ENCODE results near the gene MKRN1. TPM values are rescaled to one million over a fixed set of nuclear protein-coding genes. Genes with fewer than 3 reads are reported as not detected.
"Not testable (repeated sequence)": the region's sequence is repeated elsewhere in the genome, so short reads cannot be mapped to it uniquely, and the experiment has no call there.

Gene MKRN1
- total RNA-seq, 2 experiments from 2014 or later: 97.2 to 105 TPM

GRCh38 chr7:140475747-140476333, 3.5 kb downstream of the MKRN1 start:
- H3K27ac Mint-ChIP-seq: peak overlapping the region; percentile 51

GRCh38 chr7:140463111-140463510, 16.2 kb downstream of the MKRN1 start:
- DNase-seq (no peak), ATAC-seq (ENCODE audit: low read depth) (no peak)
- POLR2A ChIA-PET: no interaction called here
- H3K4me3 Mint-ChIP-seq: no peak overlapping the region
- peaks cover 27% of the 10 kb centered on the region for H3K36me3 Mint-ChIP-seq
- H3K9me3 Mint-ChIP-seq: no peaks in the 10 kb centered on the region
- peaks cover 7% of the 10 kb centered on the region for H3K4me1 Mint-ChIP-seq
- H3K27me3 Mint-ChIP-seq: no peaks in the 10 kb centered on the region
- no peak overlapping the region for H3K27ac Mint-ChIP-seq

More at GRCh38 chr7:140475747-140476333, 3.5 kb downstream of the MKRN1 start:
- Mint-ChIP-seq H3K27me3 (no peaks in the 10 kb centered on the region), H3K9me3 (no peaks in the 10 kb centered on the region), H3K4me1 (peaks cover 17% of the 10 kb centered on the region), H3K36me3 (peaks cover 5% of the 10 kb centered on the region), H3K4me3 (peak overlapping the region; percentile 45)
- POLR2A ChIA-PET: interaction anchor here (0.7 to 1.1 kb wide), 2 partner anchors 17 to 538 kb away, joined by 3 to 4 read pairs; no protein-coding TSS in a partner anchor
- DNase-seq (no peak), ATAC-seq (ENCODE audit: low read depth) (no peak)

GRCh38 chr7:140458916-140459315, 20.4 kb downstream of the MKRN1 start:
- H3K9me3 Mint-ChIP-seq: no peaks in the 10 kb centered on the region
- POLR2A ChIA-PET: no interaction called here
- H3K4me1 Mint-ChIP-seq: peaks cover 25% of the 10 kb centered on the region
- ATAC-seq (ENCODE audit: low read depth): no peak
- peaks cover 40% of the 10 kb centered on the region for H3K36me3 Mint-ChIP-seq
- DNase-seq: no peak
- no peak overlapping the region for H3K4me3 Mint-ChIP-seq
- H3K27me3 Mint-ChIP-seq: no peaks in the 10 kb centered on the region
- no peak overlapping the region for H3K27ac Mint-ChIP-seq

GRCh38 chr7:140458201-140458600, 21.1 kb downstream of the MKRN1 start:
- H3K36me3 Mint-ChIP-seq: peaks cover 44% of the 10 kb centered on the region
- POLR2A ChIA-PET: no interaction called here
- H3K9me3 Mint-ChIP-seq: no peaks in the 10 kb centered on the region
- H3K4me3 Mint-ChIP-seq: no peak overlapping the region
- ATAC-seq (ENCODE audit: low read depth): no peak
- H3K4me1 Mint-ChIP-seq: peaks cover 25% of the 10 kb centered on the region
- no peak overlapping the region for H3K27ac Mint-ChIP-seq
- DNase-seq: no peak
- H3K27me3 Mint-ChIP-seq: no peaks in the 10 kb centered on the region

- DNase-seq (no peak), ATAC-seq (ENCODE audit: low read depth) (no peak)
- no peak overlapping the region for H3K27ac Mint-ChIP-seq
- peaks cover 51% of the 10 kb centered on the region for H3K36me3 Mint-ChIP-seq
- H3K9me3 Mint-ChIP-seq: no peaks in the 10 kb centered on the region
- POLR2A ChIA-PET: no interaction called here
- peaks cover 24% of the 10 kb centered on the region for H3K4me1 Mint-ChIP-seq
- no peaks in the 10 kb centered on the region for H3K27me3 Mint-ChIP-seq
- H3K4me3 Mint-ChIP-seq: no peak overlapping the region
These were observed 22.7 kb downstream of the MKRN1 start for GRCh38 chr7:140456551-140457051.

GRCh38 chr7:140455743-140456142, 23.6 kb downstream of the MKRN1 start:
- no peak overlapping the region for H3K27ac Mint-ChIP-seq
- DNase-seq (no peak), ATAC-seq (ENCODE audit: low read depth) (no peak)
- no peaks in the 10 kb centered on the region for H3K9me3 Mint-ChIP-seq
- POLR2A ChIA-PET: no interaction called here
- H3K27me3 Mint-ChIP-seq: no peaks in the 10 kb centered on the region
- peaks cover 24% of the 10 kb centered on the region for H3K4me1 Mint-ChIP-seq
- H3K36me3 Mint-ChIP-seq: peaks cover 49% of the 10 kb centered on the region
- no peak overlapping the region for H3K4me3 Mint-ChIP-seq

- Mint-ChIP-seq H3K27me3 (no peaks in the 10 kb centered on the region), H3K4me1 (peaks cover 27% of the 10 kb centered on the region), H3K27ac (peak overlapping the region; percentile 36), H3K4me3 (peak overlapping the region; percentile 14), H3K36me3 (peaks cover 47% of the 10 kb centered on the region), H3K9me3 (no peaks in the 10 kb centered on the region)
- ATAC-seq (ENCODE audit: low read depth) (no peak), DNase-seq (no peak)
- POLR2A ChIA-PET: no interaction called here
These were observed 24.7 kb downstream of the MKRN1 start for GRCh38 chr7:140454657-140455015.

- DNase-seq; H3K9me3 Mint-ChIP-seq; H3K27me3 Mint-ChIP-seq; POLR2A ChIA-PET; ATAC-seq (ENCODE audit: low read depth); H3K4me3 Mint-ChIP-seq: not testable (repeated sequence)
- Mint-ChIP-seq H3K36me3 (peaks cover 41% of the 10 kb centered on the region), H3K27ac (peak overlapping the region; percentile 36), H3K4me1 (peaks cover 26% of the 10 kb centered on the region)
These were observed 25.3 kb downstream of the MKRN1 start for GRCh38 chr7:140453785-140454656.

- Mint-ChIP-seq H3K4me1 (peaks cover 26% of the 10 kb centered on the region), H3K36me3 (peaks cover 37% of the 10 kb centered on the region)
These were observed 26.0 kb downstream of the MKRN1 start for GRCh38 chr7:140453273-140453672.

GRCh38 chr7:140451716-140452115, 27.6 kb downstream of the MKRN1 start:
- ATAC-seq (ENCODE audit: low read depth) (no peak), DNase-seq (no peak)
- H3K9me3 Mint-ChIP-seq: no peaks in the 10 kb centered on the region
- no peak overlapping the region for H3K27ac Mint-ChIP-seq
- POLR2A ChIA-PET: no interaction called here
- peaks cover 31% of the 10 kb centered on the region for H3K36me3 Mint-ChIP-seq
- H3K4me1 Mint-ChIP-seq: peaks cover 25% of the 10 kb centered on the region
- no peaks in the 10 kb centered on the region for H3K27me3 Mint-ChIP-seq
- H3K4me3 Mint-ChIP-seq: no peak overlapping the region

More at GRCh38 chr7:140453273-140453672, 26.0 kb downstream of the MKRN1 start:
- Mint-ChIP-seq H3K9me3 (no peaks in the 10 kb centered on the region), H3K4me3 (no peak overlapping the region), H3K27ac (no peak overlapping the region), H3K27me3 (no peaks in the 10 kb centered on the region)
- ATAC-seq (ENCODE audit: low read depth) (no peak), DNase-seq (no peak)
- POLR2A ChIA-PET: no interaction called here

- Mint-ChIP-seq H3K36me3 (peaks cover 11% of the 10 kb centered on the region), H3K27ac (no peak overlapping the region), H3K4me3 (no peak overlapping the region), H3K4me1 (peaks cover 9% of the 10 kb centered on the region), H3K9me3 (no peaks in the 10 kb centered on the region), H3K27me3 (no peaks in the 10 kb centered on the region)
- POLR2A ChIA-PET: no interaction called here
- ATAC-seq (ENCODE audit: low read depth) (no peak), DNase-seq (no peak)
These were observed 30.4 kb downstream of the MKRN1 start for GRCh38 chr7:140448781-140449480.

GRCh38 chr7:140447841-140448240, 31.5 kb downstream of the MKRN1 start:
- Mint-ChIP-seq H3K4me1 (peaks cover 7% of the 10 kb centered on the region), H3K9me3 (no peaks in the 10 kb centered on the region), H3K27ac (no peak overlapping the region), H3K27me3 (no peaks in the 10 kb centered on the region), H3K4me3 (no peak overlapping the region), H3K36me3 (peaks cover 6% of the 10 kb centered on the region)
- POLR2A ChIA-PET: no interaction called here
- no peak for DNase-seq
- no peak for ATAC-seq (ENCODE audit: low read depth)

GRCh38 chr7:140446467-140446866, 32.8 kb downstream of the MKRN1 start:
- no peaks in the 10 kb centered on the region for H3K27me3 Mint-ChIP-seq
- no peaks in the 10 kb centered on the region for H3K36me3 Mint-ChIP-seq
- POLR2A ChIA-PET: no interaction called here
- H3K9me3 Mint-ChIP-seq: no peaks in the 10 kb centered on the region
- H3K4me3 Mint-ChIP-seq: no peak overlapping the region
- peaks cover 7% of the 10 kb centered on the region for H3K4me1 Mint-ChIP-seq
- no peak for ATAC-seq (ENCODE audit: low read depth)
- no peak overlapping the region for H3K27ac Mint-ChIP-seq
- no peak for DNase-seq

Measured in activated naive CD8-positive, alpha-beta T cell treated with anti-CD3 and anti-CD28 coated beads, Interleukin-2, amount 10 ng/mL, durations not matched to agents 7 days and 5 days (primary cell).